NCI-H1092 treated with DMSO at 0.1 percent for 48 hours (cell line): Measurements from ENCODE around the gene XRCC3.
"Not testable (repeated sequence)": the region's sequence is repeated elsewhere in the genome, so short reads cannot be mapped to it uniquely, and the experiment has no call there.

ENCODE experiments used
- DNase-seq: peaks from one replicate; lab custom pipeline; 2025; lab: John Stamatoyannopoulos, UW

The XRCC3 gene

GRCh38 chr14:103667671-103668070 lies 47.6 kb downstream of the XRCC3 start:
- no peak for DNase-seq

GRCh38 chr14:103663506-103663905 lies 51.7 kb downstream of the XRCC3 start:
- no peak for DNase-seq

DNA sequence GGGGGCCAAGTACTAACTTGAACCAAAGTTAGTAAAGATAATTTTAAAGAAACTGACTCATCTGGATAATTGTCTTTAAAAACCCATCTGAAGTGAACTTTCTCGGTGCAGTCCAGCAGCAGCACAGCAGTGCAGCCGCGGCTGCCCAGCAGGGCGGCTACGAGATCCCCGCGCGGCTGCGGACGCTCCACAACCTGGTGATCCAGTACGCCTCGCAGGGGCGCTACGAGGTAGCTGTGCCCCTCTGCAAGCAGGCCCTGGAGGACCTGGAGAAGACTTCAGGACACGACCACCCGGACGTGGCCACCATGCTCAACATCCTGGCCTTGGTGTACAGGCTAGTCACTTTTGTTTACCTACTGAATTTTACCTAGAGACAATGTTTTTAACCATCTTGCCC lies 52.7 kb downstream of the XRCC3 start:
- no peak for DNase-seq

- DNase-seq: no peak
Observed at GRCh38 chr14:103662029-103662428, 53.2 kb downstream of the XRCC3 start.

DNA sequence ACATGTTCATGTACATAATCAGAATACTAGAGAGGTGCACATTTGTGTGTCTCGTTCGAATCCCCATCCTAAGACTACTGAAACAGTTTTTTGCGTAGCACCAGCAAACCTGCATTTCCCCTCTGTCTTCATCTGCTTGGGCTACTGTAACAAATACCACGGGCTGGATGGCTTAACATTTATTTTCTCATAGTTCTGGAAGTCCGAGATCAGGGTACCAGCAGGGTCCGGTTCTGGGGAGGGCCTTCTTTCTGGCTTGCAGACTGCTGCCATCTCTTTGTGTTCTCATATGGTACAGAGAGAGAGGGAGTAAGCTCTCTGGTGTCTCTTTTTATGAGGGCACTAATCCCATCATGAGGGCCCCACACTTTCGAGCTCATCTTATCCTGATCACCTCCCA lies 55.6 kb downstream of the XRCC3 start:
- no peak for DNase-seq

GRCh38 chr14:103657471-103657870 lies 57.8 kb downstream of the XRCC3 start:
- DNase-seq: no peak

- no peak for DNase-seq
Observed at GRCh38 chr14:103656756-103657133, 58.5 kb downstream of the XRCC3 start.

- DNase-seq: no peak
Observed at GRCh38 chr14:103656031-103656755, 59.1 kb downstream of the XRCC3 start.

DNA sequence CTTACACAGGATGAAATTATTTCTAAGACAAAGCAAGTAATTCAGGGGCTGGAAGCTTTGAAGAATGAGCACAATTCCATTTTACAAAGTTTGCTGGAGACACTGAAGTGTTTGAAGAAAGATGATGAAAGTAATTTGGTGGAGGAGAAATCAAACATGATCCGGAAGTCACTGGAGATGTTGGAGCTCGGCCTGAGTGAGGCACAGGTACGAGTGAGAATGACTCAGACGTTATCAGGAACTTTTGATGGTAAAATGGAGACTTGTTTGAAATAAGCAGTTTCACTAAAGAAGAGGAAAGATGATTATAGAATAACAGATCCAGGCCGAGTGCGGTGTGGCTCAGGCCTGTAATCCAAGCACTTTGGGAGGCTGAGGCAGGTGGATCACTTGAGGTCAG lies 60.6 kb downstream of the XRCC3 start:
- no peak for DNase-seq

DNA sequence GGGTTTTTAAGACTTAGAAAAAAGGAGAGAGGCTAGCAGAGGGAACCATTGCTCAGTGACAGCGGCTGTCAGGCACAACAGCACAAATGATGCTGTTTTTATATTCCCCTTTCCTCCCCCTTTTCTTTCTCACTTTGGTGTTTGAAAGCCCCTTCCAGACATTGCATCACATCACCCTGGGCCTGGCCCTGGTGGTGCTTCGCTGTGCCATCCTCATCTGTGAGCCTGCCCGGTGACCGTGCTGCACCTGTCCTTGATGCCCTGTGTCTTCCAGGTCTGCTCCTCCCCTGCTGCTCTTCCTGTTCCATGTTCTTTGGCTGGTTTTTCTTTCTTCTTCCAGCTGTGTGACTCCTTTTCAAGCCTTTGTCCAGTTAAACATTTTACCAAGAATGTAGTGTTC lies 61.4 kb downstream of the XRCC3 start:
- no peak for DNase-seq

- not testable (repeated sequence) for DNase-seq
Observed at GRCh38 chr14:103653336-103653735, 61.9 kb downstream of the XRCC3 start.

GRCh38 chr14:103652806-103653205 lies 62.4 kb downstream of the XRCC3 start:
- no peak for DNase-seq

GRCh38 chr14:103651585-103651984 lies 63.7 kb downstream of the XRCC3 start:
- DNase-seq: no peak

GRCh38 chr14:103650213-103650612 lies 65.0 kb downstream of the XRCC3 start:
- DNase-seq: no peak

GRCh38 chr14:103649001-103649400 lies 66.2 kb downstream of the XRCC3 start:
- no peak for DNase-seq
